Tibial nerve (tissue), 4 donors: Measurements from ENCODE around the gene PRKAG2. TPM values are rescaled to one million over a fixed set of nuclear protein-coding genes. Genes with fewer than 3 reads are reported as not detected.

Experiments used
- DNase-seq, 2 donors: peaks; one replicate each; pipeline ENCODE4 v3.0.0-alpha.2; 2019; ENCODE audit warnings: low spot score in 2 of 2
- H3K27ac ChIP-seq, 4 donors: fragments of 200-600 bp; sonication (generic) in 3 of 4; one replicate each; pipeline ENCODE4 v1.5.1; 2017 to 2019; ENCODE audit warnings: mild to moderate bottlenecking in 1 of 4
- H3K27me3 ChIP-seq, 2 donors: fragments of 200-600 bp; sonication (generic) in 1 of 2; one replicate each; pipeline versions ENCODE4 v1.5.1 to v1.6.0; 2017 to 2019
- H3K36me3 ChIP-seq, 3 donors: fragments of 200-600 bp; sonication (generic); one replicate each; pipeline ENCODE4 v1.5.1; 2018 to 2019
- H3K4me1 ChIP-seq, 4 donors: fragments of 200-600 bp; sonication (generic) in 3 of 4; one replicate each; pipeline ENCODE4 v1.5.1; 2017 to 2019
- H3K4me3 ChIP-seq, 4 donors: fragments of 200-600 bp; sonication (generic) in 3 of 4; one replicate each; pipeline ENCODE4 v1.5.1; 2017 to 2019; ENCODE audit warnings: mild to moderate bottlenecking in 1 of 4, moderate library complexity in 1 of 4
- H3K9me3 ChIP-seq, 4 donors: fragments of 200-600 bp; sonication (generic) in 3 of 4; one replicate each; pipeline ENCODE4 v1.5.1; 2017 to 2019
- EP300 ChIP-seq, 2 donors: sonication (generic); formaldehyde crosslinking; IDR thresholded peaks; one replicate each; pipeline ENCODE4 v1.6.1; 2017; ENCODE audit warnings: antibody characterized with exemption in 2 of 2, mild to moderate bottlenecking in 1 of 2
- POLR2A ChIP-seq, 2 donors: fragments of 450-650 bp; IDR thresholded peaks; one replicate each; pipeline ENCODE4 v1.6.1; 2017; ENCODE audit warnings: antibody characterized with exemption in 2 of 2, mild to moderate bottlenecking in 2 of 2, moderate library complexity in 2 of 2
- WGBS, 2 donors: methylation state at CpG; one replicate each; pipeline ENCODE4 v1.1.5; 2018; 5-methylcytosine and 5-hydroxymethylcytosine counted together
- total RNA-seq, 4 donors: library from RNA; depleted of rRNA; stranded (reverse); fragments of >200 nt; gene quantifications; one replicate each; pipeline ENCODE4 v1.1.0, GENCODE V29; 2016
- TF ChIP-seq, protein P1 (sequence below), 5 experiments: fragments of 200-600 bp in 3 of 5; fragments of 450-650 bp in 2 of 5; sonication (generic) in 3 of 5; IDR thresholded peaks; one replicate each; pipeline ENCODE4 v1.5.1; 2016 to 2019; ENCODE audit warnings: antibody characterized with exemption in 5 of 5, mild to moderate bottlenecking in 3 of 5, moderate library complexity in 2 of 5

Gene PRKAG2
- total RNA-seq, 4 donors from 2014 or later = 24.5 to 82.6 (median 38.3) TPM

DNA sequence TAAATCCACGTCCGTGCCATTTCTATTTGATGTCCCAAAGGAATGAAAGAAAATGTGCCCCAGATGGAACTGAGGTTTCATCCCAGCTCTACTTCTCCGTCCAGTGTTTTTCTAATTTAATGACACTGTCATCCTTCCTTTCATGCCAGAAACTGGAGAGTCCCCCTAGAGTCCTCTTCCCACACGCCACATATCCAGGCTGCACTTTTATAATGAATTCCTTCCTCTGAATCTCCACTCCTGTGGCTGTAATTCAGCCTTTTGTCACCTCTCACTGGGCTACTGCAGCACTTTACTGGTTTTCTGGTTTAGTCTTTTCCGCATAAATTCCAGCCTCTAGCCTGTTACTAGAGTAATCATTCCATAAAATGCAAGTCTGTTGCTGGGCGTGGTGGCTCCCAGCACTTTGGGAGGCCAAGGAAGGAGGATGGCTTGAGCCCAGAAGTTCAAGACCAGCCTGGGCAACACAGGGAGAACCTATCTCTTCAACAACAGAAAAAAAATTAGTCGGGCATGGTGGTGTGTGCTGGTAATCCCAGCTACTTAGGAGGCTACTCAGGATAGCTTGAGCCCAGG is 214.6 kb downstream of the PRKAG2 start:
- H3K9me3 ChIP-seq = peaks cover 0 to 7% (median 0%) of the 10 kb centered on the region in 4 donors
- peaks cover 0 to 14% (median 0%) of the 10 kb centered on the region in 4 donors for H3K4me1 ChIP-seq
- H3K27ac ChIP-seq = no peak overlapping the region
- H3K4me3 ChIP-seq = no peak overlapping the region
- TF ChIP-seq EP300 (IDR thresholded peaks at IDR 0.05) (no peak), POLR2A (IDR thresholded peaks at IDR 0.05) (no peak)
- TF ChIP-seq, protein P1, sequence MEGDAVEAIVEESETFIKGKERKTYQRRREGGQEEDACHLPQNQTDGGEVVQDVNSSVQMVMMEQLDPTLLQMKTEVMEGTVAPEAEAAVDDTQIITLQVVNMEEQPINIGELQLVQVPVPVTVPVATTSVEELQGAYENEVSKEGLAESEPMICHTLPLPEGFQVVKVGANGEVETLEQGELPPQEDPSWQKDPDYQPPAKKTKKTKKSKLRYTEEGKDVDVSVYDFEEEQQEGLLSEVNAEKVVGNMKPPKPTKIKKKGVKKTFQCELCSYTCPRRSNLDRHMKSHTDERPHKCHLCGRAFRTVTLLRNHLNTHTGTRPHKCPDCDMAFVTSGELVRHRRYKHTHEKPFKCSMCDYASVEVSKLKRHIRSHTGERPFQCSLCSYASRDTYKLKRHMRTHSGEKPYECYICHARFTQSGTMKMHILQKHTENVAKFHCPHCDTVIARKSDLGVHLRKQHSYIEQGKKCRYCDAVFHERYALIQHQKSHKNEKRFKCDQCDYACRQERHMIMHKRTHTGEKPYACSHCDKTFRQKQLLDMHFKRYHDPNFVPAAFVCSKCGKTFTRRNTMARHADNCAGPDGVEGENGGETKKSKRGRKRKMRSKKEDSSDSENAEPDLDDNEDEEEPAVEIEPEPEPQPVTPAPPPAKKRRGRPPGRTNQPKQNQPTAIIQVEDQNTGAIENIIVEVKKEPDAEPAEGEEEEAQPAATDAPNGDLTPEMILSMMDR (IDR thresholded peaks at IDR 0.05) = no peak
- 56 to 71% methylated on average over 7 of the region's 7 CpGs for WGBS, 2 donors
- no peaks in the 10 kb centered on the region for H3K27me3 ChIP-seq
- H3K36me3 ChIP-seq = peaks cover 0 to 10% (median 0%) of the 10 kb centered on the region in 3 donors
- no peak for DNase-seq

DNA sequence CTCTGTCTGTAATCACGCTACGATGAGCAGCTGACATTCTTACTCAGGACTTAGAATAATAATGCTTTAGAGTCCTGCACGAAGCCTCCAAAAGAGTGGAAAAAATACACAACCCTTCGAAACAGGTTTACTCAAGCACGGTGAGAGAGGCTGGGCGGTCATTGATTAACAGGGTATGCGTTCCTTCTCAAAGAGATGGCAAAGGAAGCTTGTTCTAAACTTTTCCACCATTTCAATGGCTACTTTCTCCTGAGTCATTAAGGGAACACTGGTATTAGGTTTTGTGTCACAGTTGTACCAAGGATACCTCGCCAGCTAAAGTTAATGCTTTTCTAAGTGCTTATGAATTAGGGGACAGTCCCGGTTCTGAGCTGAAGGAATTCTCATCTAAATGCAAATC is 215.3 kb downstream of the PRKAG2 start:
- Histone ChIP-seq H3K27me3 (no peaks in the 10 kb centered on the region), H3K36me3 (peaks cover 0 to 2% (median 0%) of the 10 kb centered on the region in 3 donors), H3K9me3 (peaks cover 0 to 2% (median 0%) of the 10 kb centered on the region in 4 donors), H3K27ac (no peak overlapping the region), H3K4me3 (no peak overlapping the region), H3K4me1 (peaks cover 0 to 14% (median 0%) of the 10 kb centered on the region in 4 donors)
- DNase-seq = no peak
- TF ChIP-seq, protein P1 (IDR thresholded peaks at IDR 0.05) = no peak
- TF ChIP-seq EP300 (IDR thresholded peaks at IDR 0.05) = no peak
- TF ChIP-seq POLR2A (IDR thresholded peaks at IDR 0.05) = no peak
- 89 to 93% methylated on average over 9 of the region's 9 CpGs for WGBS, 2 donors

DNA sequence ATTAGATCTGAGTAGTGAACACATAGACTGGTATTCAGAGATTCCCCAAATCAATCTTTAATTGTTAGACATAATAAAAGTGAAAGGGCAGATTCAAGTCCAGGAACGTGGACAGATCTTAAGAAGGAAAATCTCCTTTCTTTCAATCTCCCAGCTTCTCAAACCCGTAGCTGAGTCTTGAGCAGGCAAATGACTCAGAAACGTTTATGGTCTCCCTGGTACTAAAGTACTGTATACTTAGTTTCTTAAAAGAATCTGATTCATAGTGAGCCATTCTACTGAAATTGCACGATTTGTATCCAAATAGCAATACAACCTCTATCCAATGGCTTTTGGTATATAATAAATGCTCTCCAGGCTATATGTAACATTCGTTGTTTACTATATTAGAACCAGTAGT is 216.8 kb downstream of the PRKAG2 start:
- Histone ChIP-seq H3K27ac (no peak overlapping the region), H3K4me3 (no peak overlapping the region), H3K9me3 (no peaks in the 10 kb centered on the region), H3K4me1 (peaks cover 0 to 4% (median 0%) of the 10 kb centered on the region in 4 donors), H3K36me3 (no peaks in the 10 kb centered on the region), H3K27me3 (no peaks in the 10 kb centered on the region)
- TF ChIP-seq EP300 (IDR thresholded peaks at IDR 0.05) = no peak
- TF ChIP-seq, protein P1 (IDR thresholded peaks at IDR 0.05) = no peak
- TF ChIP-seq POLR2A (IDR thresholded peaks at IDR 0.05) = no peak
- 79% methylated on average over 5 of the region's 5 CpGs for WGBS, 2 donors
- DNase-seq = no peak

DNA sequence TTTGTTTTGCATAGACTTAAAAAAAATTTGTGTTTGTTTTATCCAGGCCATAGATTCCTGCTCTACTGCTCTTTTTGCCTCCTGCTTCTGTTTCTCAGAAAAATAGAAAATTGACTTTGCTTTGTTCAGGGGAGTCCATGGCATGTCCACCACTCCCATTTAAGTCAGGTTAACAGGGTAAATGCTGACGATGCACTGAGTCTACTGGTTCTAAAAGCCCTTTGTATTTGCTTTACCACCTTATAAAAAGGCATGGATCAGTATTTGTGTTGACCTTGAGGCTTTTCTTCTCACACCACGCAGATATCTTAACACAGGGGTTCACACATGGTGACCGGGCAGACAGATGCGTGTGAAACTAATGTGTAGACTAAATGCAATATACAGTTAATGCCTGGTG is 217.7 kb downstream of the PRKAG2 start:
- no peak overlapping the region for H3K4me3 ChIP-seq

DNA sequence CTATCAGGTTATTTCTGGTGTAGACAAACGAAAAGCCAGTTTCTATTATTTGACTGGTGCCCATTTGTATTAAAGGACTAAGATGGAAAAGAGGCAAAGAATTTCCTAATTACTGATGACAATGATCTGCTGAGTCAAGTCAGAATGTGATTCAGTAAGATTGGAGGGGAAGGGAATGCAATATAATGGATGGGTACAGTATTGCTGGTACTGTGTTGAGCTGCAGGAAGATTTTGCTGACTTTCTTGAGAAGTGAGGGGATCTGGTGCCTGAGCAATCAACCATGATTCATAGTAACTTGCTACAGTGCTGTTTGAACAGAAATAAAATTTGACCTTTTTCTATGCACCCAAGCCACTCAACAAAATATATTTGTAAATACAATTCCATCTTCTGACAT is 218.1 kb downstream of the PRKAG2 start:
- Histone ChIP-seq H3K36me3 (no peaks in the 10 kb centered on the region), H3K27me3 (no peaks in the 10 kb centered on the region), H3K4me3 (no peak overlapping the region), H3K9me3 (no peaks in the 10 kb centered on the region), H3K27ac (no peak overlapping the region), H3K4me1 (no peaks in the 10 kb centered on the region)
- no peak for DNase-seq
- TF ChIP-seq, protein P1 (IDR thresholded peaks at IDR 0.05) = no peak
- TF ChIP-seq EP300 (IDR thresholded peaks at IDR 0.05) (no peak), POLR2A (IDR thresholded peaks at IDR 0.05) (no peak)
- 90 to 92% methylated on average over 1 of the region's 1 CpG for WGBS, 2 donors

More for the DNA sequence above, 217.7 kb downstream of the PRKAG2 start:
- TF ChIP-seq EP300 (IDR thresholded peaks at IDR 0.05) = no peak
- no peak for TF ChIP-seq POLR2A (IDR thresholded peaks at IDR 0.05)
- TF ChIP-seq, protein P1 (IDR thresholded peaks at IDR 0.05) = no peak
- H3K4me1 ChIP-seq = no peaks in the 10 kb centered on the region
- 70 to 74% methylated on average over 4 of the region's 4 CpGs for WGBS, 2 donors
- no peak for DNase-seq
- H3K36me3 ChIP-seq = no peaks in the 10 kb centered on the region
- H3K27me3 ChIP-seq = no peaks in the 10 kb centered on the region
- H3K27ac ChIP-seq = no peak overlapping the region
- no peaks in the 10 kb centered on the region for H3K9me3 ChIP-seq
